Left ventricle myocardium superior (tissue), 1 donor: Measurements from ENCODE around the gene ITGB2. TPM values are rescaled to one million over a fixed set of nuclear protein-coding genes. Genes with fewer than 3 reads are reported as not detected.

Experiments
- ATAC-seq: fragments of 200-7000 bp; cut with Tn5 transposase; one replicate; pipeline ENCODE4 v1.9.1; 2020; ENCODE audit warnings: mild to moderate bottlenecking, moderate library complexity
- DNase-seq: peaks from one replicate; pipeline ENCODE4 v3.0.0-alpha.2; 2020
- intact Hi-C: fragments of 100-400 bp; cut with micrococcal nuclease; formaldehyde crosslinking; loops from one replicate; pipeline ENCODE4 v1.11.0; 2022
- total RNA-seq: library from RNA; stranded (reverse); fragmentation: NEBNext Ultra II Directional; extraction: Animal tissue kit (Norgen Biotek cat#: 25700); gene quantifications from one replicate; pipeline ENCODE4 v1.2.1, GENCODE V29; 2021
- donor health status: DM: no; HTN: yes; CAD: no; lungs with severe emphysema.

The ITGB2 gene
- total RNA-seq, 1 donor from 2014 or later, result 26.5 TPM

- no peak for ATAC-seq
- intact Hi-C loops, result no loop called here
- DNase-seq, result peak; percentile 36
These were observed 17.5 kb downstream of the ITGB2 start for GRCh38 chr21:44903050-44903685.

- ATAC-seq (no peak), DNase-seq (no peak)
- intact Hi-C loops, result no loop called here
These were observed 18.2 kb downstream of the ITGB2 start for GRCh38 chr21:44902268-44903049.

GRCh38 chr21:44901391-44902074 lies 19.2 kb downstream of the ITGB2 start:
- no peak for ATAC-seq
- intact Hi-C loops, result no loop called here
- no peak for DNase-seq

- ATAC-seq (no peak), DNase-seq (no peak)
- intact Hi-C loops, result no loop called here
These were observed 20.0 kb downstream of the ITGB2 start for GRCh38 chr21:44900559-44901251.

- DNase-seq (peak; percentile 25), ATAC-seq (no peak)
- intact Hi-C loops, result no loop called here
These were observed 20.7 kb downstream of the ITGB2 start for GRCh38 chr21:44899768-44900558.

GRCh38 chr21:44898851-44899767 lies 21.6 kb downstream of the ITGB2 start:
- DNase-seq (peak; percentile 28), ATAC-seq (no peak)
- intact Hi-C loops, result no loop called here

GRCh38 chr21:44898011-44898488 lies 22.6 kb downstream of the ITGB2 start:
- intact Hi-C loops, result no loop called here
- DNase-seq, result peak; percentile 27

GRCh38 chr21:44897326-44898010 lies 23.2 kb downstream of the ITGB2 start:
- ATAC-seq (peak; percentile 58), DNase-seq (peak; percentile 47)
- intact Hi-C loops, result no loop called here

More at GRCh38 chr21:44898011-44898488, 22.6 kb downstream of the ITGB2 start:
- ATAC-seq, result no peak

- intact Hi-C loops, result no loop called here
- ATAC-seq (no peak), DNase-seq (peak; percentile 23)
These were observed 24.0 kb downstream of the ITGB2 start for GRCh38 chr21:44896561-44897286.

- intact Hi-C loops, result no loop called here
- ATAC-seq (no peak), DNase-seq (peak; percentile 12)
These were observed 24.8 kb downstream of the ITGB2 start for GRCh38 chr21:44895859-44896258.

GRCh38 chr21:44894687-44895302 lies 25.9 kb downstream of the ITGB2 start:
- peak; percentile 15 for DNase-seq
- intact Hi-C loops, result no loop called here

GRCh38 chr21:44893948-44894656 lies 26.6 kb downstream of the ITGB2 start:
- ATAC-seq (no peak), DNase-seq (peak; percentile 17)
- intact Hi-C loops, result no loop called here

More at GRCh38 chr21:44894687-44895302, 25.9 kb downstream of the ITGB2 start:
- ATAC-seq, result no peak

GRCh38 chr21:44893278-44893556 lies 27.5 kb downstream of the ITGB2 start:
- ATAC-seq, result no peak
- DNase-seq, result no peak
- intact Hi-C loops, result no loop called here

GRCh38 chr21:44892536-44893277 lies 28.0 kb downstream of the ITGB2 start:
- intact Hi-C loops, result no loop called here
- peak; percentile 74 for ATAC-seq
- DNase-seq, result peak; percentile 86

- intact Hi-C loops, result no loop called here
- ATAC-seq (no peak), DNase-seq (peak; percentile 12)
These were observed 28.6 kb downstream of the ITGB2 start for GRCh38 chr21:44892095-44892494.
